Stimulated activated naive CD8-positive, alpha-beta T cell treated with anti-CD3 and anti-CD28 coated beads, Interleukin-15, Interleukin-2, amounts not matched to agents 100 ng/mL and 50 ng/mL, for 24 hours (primary cell): ENCODE data around the gene TSPAN7.

Experiments used
- H3K27ac Mint-ChIP-seq: one replicate; pipeline ENCODE4 v1.8.0; 2021; ENCODE audit warnings: mild to moderate bottlenecking, mixed read lengths
- H3K27me3 Mint-ChIP-seq: one replicate; pipeline ENCODE4 v1.8.0; 2021; ENCODE audit warnings: mixed read lengths
- H3K36me3 Mint-ChIP-seq: one replicate; pipeline ENCODE4 v1.8.0; 2021; ENCODE audit warnings: low read depth, mixed read lengths
- H3K4me1 Mint-ChIP-seq: one replicate; pipeline ENCODE4 v1.8.0; 2021; ENCODE audit warnings: low read depth, mixed read lengths
- H3K4me3 Mint-ChIP-seq: one replicate; pipeline ENCODE4 v1.8.0; 2021; ENCODE audit warnings: mild to moderate bottlenecking, mixed read lengths
- H3K9me3 Mint-ChIP-seq: one replicate; pipeline ENCODE4 v1.8.0; 2021; ENCODE audit warnings: mixed read lengths

The TSPAN7 gene

GRCh38 chrX:38561126-38561868, at the start of gene TSPAN7:
TSS of gene TSPAN7 (plus strand) at chrX:38561542. CDS start at chrX:38561547, 5 bp downstream.
- H3K27me3 Mint-ChIP-seq = no peaks in the 10 kb centered on the region
- no peaks in the 10 kb centered on the region for H3K4me1 Mint-ChIP-seq
- no peaks in the 10 kb centered on the region for H3K36me3 Mint-ChIP-seq
- H3K4me3 Mint-ChIP-seq = peak within 1 kb of the TSS; percentile 81
- H3K27ac Mint-ChIP-seq = no peak within 1 kb of the TSS
- no peaks in the 10 kb centered on the region for H3K9me3 Mint-ChIP-seq

- Mint-ChIP-seq H3K4me3 (no peak overlapping the region), H3K36me3 (no peaks in the 10 kb centered on the region), H3K27ac (no peak overlapping the region), H3K27me3 (no peaks in the 10 kb centered on the region), H3K9me3 (no peaks in the 10 kb centered on the region), H3K4me1 (no peaks in the 10 kb centered on the region)
These were observed 48.1 kb upstream of the TSPAN7 start for GRCh38 chrX:38513112-38513742.

- no peaks in the 10 kb centered on the region for H3K27me3 Mint-ChIP-seq
These were observed 47.1 kb upstream of the TSPAN7 start for GRCh38 chrX:38514016-38514854.

GRCh38 chrX:38515291-38515690, 46.1 kb upstream of the TSPAN7 start:
- Mint-ChIP-seq H3K36me3 (no peaks in the 10 kb centered on the region), H3K4me1 (no peaks in the 10 kb centered on the region), H3K27ac (no peak overlapping the region), H3K4me3 (no peak overlapping the region), H3K9me3 (no peaks in the 10 kb centered on the region), H3K27me3 (no peaks in the 10 kb centered on the region)

More at GRCh38 chrX:38514016-38514854, 47.1 kb upstream of the TSPAN7 start:
- Mint-ChIP-seq H3K4me3 (no peak overlapping the region), H3K36me3 (no peaks in the 10 kb centered on the region), H3K27ac (no peak overlapping the region), H3K4me1 (no peaks in the 10 kb centered on the region), H3K9me3 (no peaks in the 10 kb centered on the region)

- no peak overlapping the region for H3K4me3 Mint-ChIP-seq
- H3K27me3 Mint-ChIP-seq = no peaks in the 10 kb centered on the region
- no peaks in the 10 kb centered on the region for H3K9me3 Mint-ChIP-seq
- H3K36me3 Mint-ChIP-seq = no peaks in the 10 kb centered on the region
- H3K27ac Mint-ChIP-seq = no peak overlapping the region
- no peaks in the 10 kb centered on the region for H3K4me1 Mint-ChIP-seq
These were observed 45.1 kb upstream of the TSPAN7 start for GRCh38 chrX:38516196-38516774.

GRCh38 chrX:38519651-38520050, 41.7 kb upstream of the TSPAN7 start:
- no peaks in the 10 kb centered on the region for H3K27me3 Mint-ChIP-seq
- no peaks in the 10 kb centered on the region for H3K4me1 Mint-ChIP-seq
- no peaks in the 10 kb centered on the region for H3K9me3 Mint-ChIP-seq
- peak overlapping the region; percentile 31 for H3K27ac Mint-ChIP-seq
- H3K4me3 Mint-ChIP-seq = no peak overlapping the region
- H3K36me3 Mint-ChIP-seq = no peaks in the 10 kb centered on the region

GRCh38 chrX:38538134-38538533, 23.2 kb upstream of the TSPAN7 start:
- no peaks in the 10 kb centered on the region for H3K36me3 Mint-ChIP-seq
- no peak overlapping the region for H3K4me3 Mint-ChIP-seq
- no peaks in the 10 kb centered on the region for H3K27me3 Mint-ChIP-seq
- H3K9me3 Mint-ChIP-seq = no peaks in the 10 kb centered on the region
- H3K27ac Mint-ChIP-seq = no peak overlapping the region
- H3K4me1 Mint-ChIP-seq = no peaks in the 10 kb centered on the region

- H3K4me1 Mint-ChIP-seq = no peaks in the 10 kb centered on the region
- no peaks in the 10 kb centered on the region for H3K36me3 Mint-ChIP-seq
These were observed 21.6 kb upstream of the TSPAN7 start for GRCh38 chrX:38539748-38540147.

GRCh38 chrX:38548508-38548907, 12.8 kb upstream of the TSPAN7 start:
- H3K4me3 Mint-ChIP-seq = no peak overlapping the region
- H3K27ac Mint-ChIP-seq = no peak overlapping the region
- no peaks in the 10 kb centered on the region for H3K9me3 Mint-ChIP-seq
- no peaks in the 10 kb centered on the region for H3K27me3 Mint-ChIP-seq
- no peaks in the 10 kb centered on the region for H3K4me1 Mint-ChIP-seq
- no peaks in the 10 kb centered on the region for H3K36me3 Mint-ChIP-seq

More at GRCh38 chrX:38539748-38540147, 21.6 kb upstream of the TSPAN7 start:
- Mint-ChIP-seq H3K4me3 (no peak overlapping the region), H3K9me3 (no peaks in the 10 kb centered on the region), H3K27ac (no peak overlapping the region), H3K27me3 (no peaks in the 10 kb centered on the region)

- Mint-ChIP-seq H3K27ac (no peak overlapping the region), H3K4me3 (no peak overlapping the region), H3K27me3 (no peaks in the 10 kb centered on the region), H3K9me3 (no peaks in the 10 kb centered on the region), H3K36me3 (no peaks in the 10 kb centered on the region), H3K4me1 (no peaks in the 10 kb centered on the region)
These were observed 8.6 kb upstream of the TSPAN7 start for GRCh38 chrX:38552721-38553120.

GRCh38 chrX:38558686-38559085, 2.7 kb upstream of the TSPAN7 start:
- Mint-ChIP-seq H3K27me3 (no peaks in the 10 kb centered on the region), H3K9me3 (no peaks in the 10 kb centered on the region), H3K27ac (no peak overlapping the region), H3K4me1 (no peaks in the 10 kb centered on the region), H3K4me3 (no peak overlapping the region), H3K36me3 (no peaks in the 10 kb centered on the region)

- no peaks in the 10 kb centered on the region for H3K9me3 Mint-ChIP-seq
- H3K27ac Mint-ChIP-seq = no peak overlapping the region
- H3K36me3 Mint-ChIP-seq = no peaks in the 10 kb centered on the region
- H3K4me3 Mint-ChIP-seq = peak overlapping the region; percentile 52
- no peaks in the 10 kb centered on the region for H3K27me3 Mint-ChIP-seq
- H3K4me1 Mint-ChIP-seq = no peaks in the 10 kb centered on the region
These were observed 591 bp upstream of the TSPAN7 start for GRCh38 chrX:38560776-38561125.

GRCh38 chrX:38561951-38562719, 793 bp downstream of the TSPAN7 start:
- Mint-ChIP-seq H3K4me1 (no peaks in the 10 kb centered on the region), H3K36me3 (no peaks in the 10 kb centered on the region), H3K9me3 (no peaks in the 10 kb centered on the region), H3K4me3 (peak overlapping the region; percentile 81), H3K27ac (no peak overlapping the region), H3K27me3 (no peaks in the 10 kb centered on the region)

GRCh38 chrX:38563030-38563429, 1.7 kb downstream of the TSPAN7 start:
- Mint-ChIP-seq H3K27ac (no peak overlapping the region), H3K36me3 (no peaks in the 10 kb centered on the region), H3K9me3 (no peaks in the 10 kb centered on the region), H3K4me1 (no peaks in the 10 kb centered on the region), H3K27me3 (no peaks in the 10 kb centered on the region), H3K4me3 (no peak overlapping the region)
